ENCODE data around the gene OR1F1.

GRCh38 chr16:3152027-3152276 lies 36.1 kb upstream of the OR1F1 start:
- TF ChIP-seq POLR2AphosphoS5 (IDR thresholded peaks at IDR 0.05; ENCODE audit: low read depth): no peak
- TF ChIP-seq CTCF (conservative IDR thresholded peaks at IDR 0.05; ENCODE audit: low read depth in 2 of 2): no peak
- no peak for TF ChIP-seq JUNB (IDR thresholded peaks at IDR 0.05; ENCODE audit: unreplicated experiment)
- TF ChIP-seq EZH2 (IDR thresholded peaks at IDR 0.05; ENCODE audit: low read depth, unreplicated experiment): no peak
